GM21515 (cell line): Measurements from ENCODE around the gene PHF24.
A peak's percentile ranks its signal among the peaks of the same experiment; 100 is the strongest.

Source experiments
- ATAC-seq: cut with Tn5 transposase; IDR thresholded peaks from one replicate; pipeline ENCODE4 v1.9.1; 2021; ENCODE audit not compliant: unreplicated experiment

Gene PHF24

DNA sequence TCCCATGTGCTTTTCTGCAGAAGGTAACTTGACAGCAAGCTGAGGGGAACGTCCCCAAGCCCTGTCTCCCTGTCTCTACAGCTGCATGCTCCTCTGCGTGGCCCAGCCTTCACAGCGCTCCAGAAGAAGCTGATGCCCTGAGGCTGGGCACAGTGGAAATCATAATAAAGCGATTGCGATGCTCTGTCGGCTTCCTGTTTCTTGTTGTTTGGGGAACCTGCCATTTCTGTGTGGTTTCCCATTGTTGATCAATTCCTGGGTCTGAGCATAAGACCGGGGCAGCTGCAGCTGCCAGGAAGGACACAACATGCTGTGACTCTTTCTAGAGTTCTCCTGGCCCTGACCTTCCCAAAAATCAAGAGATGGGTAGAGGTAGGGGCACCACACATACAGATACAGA, 24.3 kb downstream of the PHF24 start:
- no peak for ATAC-seq

DNA sequence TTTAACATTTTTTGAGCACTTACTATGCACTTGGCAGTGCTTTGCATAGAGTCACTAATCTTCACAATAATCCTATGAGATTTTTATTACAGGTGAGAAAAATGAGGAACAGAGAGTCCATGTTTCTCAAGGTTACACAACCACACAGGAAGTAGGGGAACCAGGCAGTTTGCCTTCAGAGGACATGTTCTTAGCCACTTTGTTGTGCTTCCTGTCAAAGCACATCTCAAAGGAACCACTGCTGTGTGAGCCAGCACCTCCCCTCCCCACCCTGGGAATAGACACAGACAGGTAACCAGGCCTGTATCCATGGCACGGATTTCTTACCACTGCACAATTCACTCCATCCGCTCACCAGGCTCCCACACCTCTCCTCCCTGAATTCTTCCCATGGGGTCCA, 25.1 kb downstream of the PHF24 start:
- ATAC-seq, result peak; percentile 60

- ATAC-seq, result no peak
These were observed 26.0 kb downstream of the PHF24 start for GRCh38 chr9:34984049-34984448.

DNA sequence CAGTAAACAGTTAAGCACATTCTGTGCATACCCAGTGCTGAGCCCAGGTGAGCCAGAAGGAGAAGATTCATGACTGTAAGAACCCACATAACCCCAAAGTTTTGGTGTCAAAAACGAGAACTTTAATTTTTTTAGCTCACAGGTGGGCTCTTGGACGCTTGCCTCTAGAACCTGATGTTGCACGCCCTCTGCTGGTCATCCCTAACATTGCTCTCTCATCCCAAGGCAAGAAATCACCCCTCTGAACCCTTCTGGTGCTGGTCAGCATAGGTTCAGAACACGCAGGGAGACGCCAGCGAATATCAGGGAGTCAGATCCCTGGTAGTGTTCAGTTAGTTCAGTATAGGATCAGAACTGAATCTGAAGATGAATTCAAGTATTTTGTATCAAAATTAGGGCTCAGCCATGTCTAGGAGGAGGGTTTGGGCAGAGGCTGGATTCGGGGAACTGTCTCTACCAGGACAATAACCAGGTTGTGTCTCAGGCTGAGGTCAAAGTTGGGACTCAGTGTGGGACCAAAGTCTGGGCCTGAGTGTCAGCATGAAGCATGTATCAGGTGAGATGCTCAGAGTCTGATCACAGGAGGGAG, 27.3 kb downstream of the PHF24 start:
- no peak for ATAC-seq

GRCh38 chr9:34986540-34987047, 28.5 kb downstream of the PHF24 start:
- ATAC-seq, result no peak

GRCh38 chr9:34987160-34987901, 29.2 kb downstream of the PHF24 start:
- ATAC-seq, result no peak

GRCh38 chr9:34988218-34989002, 30.3 kb downstream of the PHF24 start:
- no peak for ATAC-seq

- ATAC-seq, result peak; percentile 89
These were observed 31.2 kb downstream of the PHF24 start, which contains the start of gene DNAJB5 for GRCh38 chr9:34989003-34989945. DNAJB5 (plus strand) TSS chr9:34989745; CDS start chr9:34990631, 886 bp downstream.

GRCh38 chr9:34989946-34990635, 32.0 kb downstream of the PHF24 start:
- ATAC-seq, result no peak

- no peak for ATAC-seq
These were observed 33.0 kb downstream of the PHF24 start for GRCh38 chr9:34990908-34991606.

DNA sequence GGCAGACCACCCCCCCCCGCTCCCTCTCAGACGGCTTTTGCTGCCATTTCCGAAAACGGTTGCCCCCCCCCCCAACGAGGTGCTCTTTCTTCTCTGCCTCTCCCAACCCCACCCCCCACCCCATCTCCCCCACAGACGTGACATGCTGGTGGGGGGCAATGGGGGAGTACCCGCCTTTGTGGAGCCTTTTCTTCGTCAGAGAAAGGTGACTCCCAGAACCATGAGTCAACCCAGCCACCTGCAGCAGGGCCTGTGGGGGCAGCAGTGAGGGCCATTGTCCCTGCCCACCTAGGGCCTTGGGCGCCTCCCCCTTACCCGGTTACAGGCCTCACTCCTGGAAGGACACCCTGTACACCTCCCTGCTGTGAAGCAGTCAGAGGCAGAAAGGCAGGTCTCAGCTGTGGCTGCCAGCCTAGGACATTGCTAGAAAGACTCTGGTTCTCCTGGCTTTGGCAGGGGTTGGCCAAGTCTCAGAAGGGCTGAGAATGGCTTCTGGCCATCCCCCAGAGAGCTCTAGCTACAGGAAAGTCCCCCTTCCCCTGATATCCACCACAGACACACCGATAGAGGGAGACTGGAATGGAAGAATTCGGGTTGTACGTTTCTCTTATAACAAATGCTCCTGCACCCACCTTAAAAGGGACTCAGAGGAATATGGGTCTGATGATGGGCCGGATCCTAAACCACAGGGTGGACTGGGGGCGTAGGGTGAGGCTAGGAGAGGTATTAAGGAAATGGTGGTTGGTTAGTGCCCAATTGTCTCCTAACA, 33.7 kb downstream of the PHF24 start:
- ATAC-seq, result no peak

GRCh38 chr9:34992376-34992951, 34.4 kb downstream of the PHF24 start:
- no peak for ATAC-seq

DNA sequence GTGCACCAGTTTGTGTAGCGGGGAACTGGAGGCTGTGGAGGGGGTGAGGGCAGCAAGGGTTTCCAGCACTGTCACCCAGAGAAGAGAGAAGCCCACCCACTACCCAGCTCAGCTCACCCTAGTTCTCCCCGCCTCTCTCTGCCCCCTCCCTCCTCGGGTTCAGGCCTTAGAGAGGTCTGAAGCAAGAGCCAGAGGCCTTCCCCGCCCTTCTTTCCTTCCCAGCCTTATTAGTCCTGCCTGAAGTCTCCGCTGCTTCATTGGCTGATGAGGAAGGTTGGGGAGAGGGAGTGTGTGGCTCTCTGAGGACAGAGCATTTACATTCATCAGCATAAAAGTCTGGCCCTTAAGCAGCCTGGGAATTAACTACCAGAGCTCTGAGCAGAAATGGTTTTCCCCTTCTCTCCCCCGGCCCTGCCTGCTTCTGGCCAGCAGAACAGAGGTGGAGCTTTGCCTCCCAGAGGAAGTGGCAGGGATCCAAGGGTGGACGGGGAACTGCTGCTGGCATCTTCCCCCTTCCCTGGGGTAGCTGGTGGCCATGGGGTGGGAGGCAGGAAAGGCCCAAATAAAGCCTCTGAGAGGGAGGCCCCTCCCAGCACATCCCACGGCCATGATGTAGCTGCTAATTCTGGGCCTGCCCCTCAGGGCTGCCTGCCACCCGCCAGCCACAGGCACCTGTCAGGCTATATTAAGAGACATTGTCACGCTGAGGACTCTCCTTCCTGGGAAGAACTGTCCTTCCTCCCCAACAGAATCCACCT, 35.6 kb downstream of the PHF24 start:
- ATAC-seq, result no peak

DNA sequence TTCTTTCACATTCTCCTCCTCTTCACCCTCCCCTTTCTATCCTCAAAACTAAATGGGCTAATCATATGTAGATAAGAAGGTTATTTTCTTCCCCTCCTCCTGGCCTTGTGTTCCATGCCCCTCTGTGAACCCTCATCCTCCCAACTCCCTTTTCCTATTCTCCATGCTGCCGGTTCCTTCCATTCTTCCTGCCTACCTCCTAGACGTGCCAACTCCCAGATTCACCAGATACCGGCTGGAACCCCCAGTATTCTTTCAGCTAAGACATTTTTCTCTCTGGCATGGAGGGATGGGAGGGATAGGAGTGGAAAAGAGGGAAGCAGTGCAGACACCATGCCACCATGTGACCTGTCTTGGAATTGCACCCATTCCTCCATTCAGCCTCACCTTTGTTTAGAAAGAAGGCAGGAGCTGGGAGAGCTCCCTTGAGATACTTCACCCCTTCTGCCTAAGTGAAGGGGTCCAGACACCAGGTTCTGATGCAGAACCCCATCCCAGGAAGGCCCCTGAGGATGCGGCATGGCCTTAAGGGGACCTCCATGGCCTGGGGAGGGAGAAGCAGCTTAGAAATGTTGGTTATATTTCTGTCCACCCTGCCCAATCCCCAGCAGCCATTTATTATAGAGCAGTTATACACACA, 36.3 kb downstream of the PHF24 start:
- ATAC-seq, result no peak

DNA sequence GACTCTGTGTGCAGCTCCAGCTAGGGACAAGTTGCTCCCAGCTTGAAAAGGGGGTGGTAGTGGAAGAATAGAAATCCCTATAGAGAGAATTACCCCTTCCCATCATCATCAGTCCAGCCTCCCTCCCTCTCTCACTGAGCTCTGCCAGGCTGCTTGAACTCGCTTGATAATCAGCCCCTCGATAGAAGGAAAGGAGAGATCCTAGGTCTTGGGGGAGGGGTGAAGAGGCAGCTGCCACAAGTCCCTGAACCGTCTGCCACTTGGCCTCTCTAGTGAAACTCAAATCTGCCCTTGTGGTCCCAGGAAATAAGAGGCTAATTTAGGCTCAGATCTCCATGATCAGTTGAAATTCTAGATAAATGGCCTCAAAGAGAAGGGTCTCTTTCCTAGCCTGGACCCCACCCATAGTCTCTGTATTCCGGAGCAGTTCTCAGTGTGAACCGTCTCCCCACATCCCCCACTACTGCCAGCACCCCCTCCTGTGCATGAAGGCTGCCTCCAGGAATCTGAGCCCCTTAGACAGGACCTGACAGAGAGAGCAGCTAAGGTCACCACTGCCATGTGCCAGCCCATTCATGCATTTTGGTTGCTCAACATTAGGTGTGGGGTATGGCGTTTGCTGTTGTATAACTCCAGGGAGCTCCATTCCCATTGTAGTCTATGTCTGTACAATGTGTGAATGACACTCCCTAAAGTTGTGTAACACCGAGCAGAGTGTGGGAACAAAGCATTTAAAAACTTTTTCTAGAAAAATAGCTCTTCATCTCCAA, 37.0 kb downstream of the PHF24 start:
- no peak for ATAC-seq

- ATAC-seq, result no peak
These were observed 37.6 kb downstream of the PHF24 start for GRCh38 chr9:34995670-34996060.
